GM23338 (cell line): ENCODE data around the gene AZGP1. TPM values are rescaled to one million over a fixed set of nuclear protein-coding genes. Genes with fewer than 3 reads are reported as not detected.
A peak's percentile ranks its signal among the peaks of the same experiment; 100 is the strongest.

Source experiments
- ATAC-seq: fragments of 200-7000 bp; cut with Tn5 transposase; 3 replicates; pipeline ENCODE4 v1.9.1; 2020
- DNase-seq: peaks from one replicate; pipeline ENCODE4 v3.0.0-alpha.2; 2015; ENCODE audit warnings: low spot score
- H2AFZ ChIP-seq: fragments of 200-600 bp; sonication (generic); 2 replicates; pipeline ENCODE4 v1.8.0; 2016; ENCODE audit warnings: antibody characterized with exemption, mild to moderate bottlenecking, moderate library complexity
- H3F3A ChIP-seq: fragments of 200-600 bp; sonication (generic); replicated peaks from 2 replicates; pipeline ENCODE4 v1.8.0; 2017; ENCODE audit warnings: antibody characterized with exemption, mixed run types, low read depth
- H3K27ac ChIP-seq: fragments of 200-600 bp; sonication (generic); 2 replicates; pipeline ENCODE4 v1.6.1; 2016; ENCODE audit warnings: low read depth
- H3K27me3 ChIP-seq: fragments of 200-600 bp; sonication (generic); 2 replicates; pipeline ENCODE4 v1.8.0; 2016; ENCODE audit warnings: mild to moderate bottlenecking, mixed run types, moderate library complexity; ENCODE audit not compliant: insufficient read depth
- H3K36me3 ChIP-seq: fragments of 200-600 bp; sonication (generic); 2 replicates; pipeline ENCODE4 v1.8.0; 2016; ENCODE audit warnings: mild to moderate bottlenecking; ENCODE audit not compliant: insufficient read depth
- H3K4me1 ChIP-seq: fragments of 200-600 bp; sonication (generic); 2 replicates; pipeline ENCODE4 v1.8.0; 2016; ENCODE audit warnings: mild to moderate bottlenecking, moderate library complexity; ENCODE audit not compliant: insufficient read depth
- H3K4me2 ChIP-seq: fragments of 200-600 bp; sonication (generic); 2 replicates; pipeline ENCODE4 v1.7.1; 2017; ENCODE audit warnings: mixed run types
- H3K4me3 ChIP-seq: fragments of 200-600 bp; sonication (generic); 2 replicates; pipeline ENCODE4 v1.6.1; 2016; ENCODE audit warnings: mixed run types
- H3K79me2 ChIP-seq: fragments of 200-600 bp; sonication (generic); replicated peaks from 2 replicates; pipeline ENCODE4 v1.8.0; 2017; ENCODE audit warnings: mild to moderate bottlenecking; ENCODE audit not compliant: insufficient read depth
- H3K9me2 ChIP-seq: fragments of 200-600 bp; sonication (generic); 2 replicates; pipeline ENCODE4 v1.8.0; 2017; ENCODE audit not compliant: insufficient read depth
- H4K20me1 ChIP-seq: fragments of 200-600 bp; sonication (generic); replicated peaks from 2 replicates; pipeline ENCODE4 v1.8.0; 2017; ENCODE audit warnings: mild to moderate bottlenecking; ENCODE audit not compliant: insufficient read depth
- H3K27ac Mint-ChIP-seq: 2 replicates; pipeline ENCODE4 v1.8.0; 2020; ENCODE audit warnings: inconsistent platforms, mild to moderate bottlenecking, moderate library complexity, mixed read lengths
- H3K27me3 Mint-ChIP-seq: 3 replicates; pipeline ENCODE4 v1.8.0; 2022; ENCODE audit warnings: low read depth, mild to moderate bottlenecking, moderate library complexity, mixed read lengths, inconsistent platforms; ENCODE audit not compliant: insufficient read depth, poor library complexity
- H3K36me3 Mint-ChIP-seq: 3 replicates; pipeline ENCODE4 v1.8.0; 2021; ENCODE audit warnings: low read depth, mild to moderate bottlenecking, inconsistent platforms, moderate library complexity, mixed read lengths
- H3K4me1 Mint-ChIP-seq: 3 replicates; pipeline ENCODE4 v1.8.0; 2020; ENCODE audit warnings: mild to moderate bottlenecking, inconsistent platforms, mixed read lengths
- H3K4me3 Mint-ChIP-seq: 3 replicates; pipeline ENCODE4 v1.8.0; 2021; ENCODE audit warnings: moderate library complexity, mild to moderate bottlenecking, inconsistent platforms, mixed read lengths
- H3K9me3 Mint-ChIP-seq: 3 replicates; pipeline ENCODE4 v1.8.0; 2020; ENCODE audit warnings: moderate library complexity, mild to moderate bottlenecking, inconsistent platforms, mixed read lengths
- CREB1 ChIP-seq: fragments of 250-450 bp; sonication (Bioruptor Pico); IDR thresholded peaks from 2 replicates; pipeline ENCODE4 v1.5.0; 2020; ENCODE audit warnings: low read depth, mild to moderate bottlenecking, moderate library complexity
- CTCF ChIP-seq, 2 experiments: fragments of 200-600 bp in 1 of 2; sonication (generic) in 1 of 2; conservative IDR thresholded peaks; 2 replicates each; pipeline versions ENCODE4 v1.5.1 to v1.6.1; 2016 to 2017; ENCODE audit warnings: antibody characterized with exemption in 2 of 2, low read depth in 2 of 2, mild to moderate bottlenecking in 2 of 2, moderate library complexity in 1 of 2
- ETS1 ChIP-seq: IDR thresholded peaks from 2 replicates; pipeline ENCODE4 v1.6.1; 2016; ENCODE audit warnings: antibody characterized with exemption
- EZH2 ChIP-seq: fragments of 200-600 bp; sonication (generic); IDR thresholded peaks from one replicate; pipeline ENCODE4 v1.8.0; 2017; ENCODE audit warnings: antibody characterized with exemption, mild to moderate bottlenecking, low read depth; ENCODE audit not compliant: unreplicated experiment
- EZH2phosphoT487 ChIP-seq: fragments of 200-600 bp; sonication (generic); IDR thresholded peaks from one replicate; pipeline ENCODE4 v1.8.1; 2018; ENCODE audit warnings: antibody characterized with exemption; ENCODE audit not compliant: unreplicated experiment
- JUNB ChIP-seq: IDR thresholded peaks from one replicate; pipeline ENCODE4 v1.6.1; 2016; ENCODE audit warnings: antibody characterized with exemption; ENCODE audit not compliant: unreplicated experiment
- NANOG ChIP-seq: IDR thresholded peaks from 2 replicates; pipeline ENCODE4 v1.6.1; 2016; ENCODE audit warnings: antibody characterized with exemption, borderline replicate concordance
- POLR2AphosphoS5 ChIP-seq: IDR thresholded peaks from 2 replicates; pipeline ENCODE4 v1.6.1; 2016; ENCODE audit warnings: antibody characterized with exemption, low read depth
- REST ChIP-seq: IDR thresholded peaks from one replicate; pipeline ENCODE4 v1.6.1; 2018; ENCODE audit warnings: antibody characterized with exemption; ENCODE audit not compliant: unreplicated experiment
- STAT1 ChIP-seq: IDR thresholded peaks from one replicate; pipeline ENCODE4 v1.6.1; 2016; ENCODE audit warnings: antibody characterized with exemption; ENCODE audit not compliant: unreplicated experiment
- ZNF114 ChIP-seq: fragments of 250-450 bp; sonication (Bioruptor Pico); IDR thresholded peaks from 2 replicates; pipeline ENCODE4 v1.5.0; 2020; ENCODE audit warnings: mild to moderate bottlenecking, moderate library complexity
- ZNF331 ChIP-seq: fragments of 250-450 bp; sonication (Bioruptor Pico); IDR thresholded peaks from 2 replicates; pipeline ENCODE4 v1.5.0; 2020; ENCODE audit warnings: low read depth, mild to moderate bottlenecking, moderate library complexity
- ZNF462 ChIP-seq: fragments of 250-450 bp; sonication (Bioruptor Pico); IDR thresholded peaks from 2 replicates; pipeline ENCODE4 v1.5.0; 2020; ENCODE audit warnings: mild to moderate bottlenecking, moderate library complexity
- polyA plus RNA-seq: library from polyadenylated mRNA; unstranded; fragments of >200 nt; fragmentation: Nextera tagmentation; extraction: Ambion mirVana; gene quantifications from 2 replicates; pipeline ENCODE4 v1.2.1, GENCODE V29; 2016
- total RNA-seq: library from RNA; depleted of rRNA; stranded (reverse); fragments of >200 nt; shearing (Covaris generic); gene quantifications from 2 replicates; pipeline ENCODE4 v1.2.3, GENCODE V29; 2014

The AZGP1 gene
- total and polyA plus RNA-seq, 2 experiments from 2014 or later = 0.17 to 1.3 TPM

GRCh38 chr7:100016215-100016901 lies 40.5 kb upstream of the AZGP1 start:
- peaks cover 7% of the 10 kb centered on the region for H3K27me3 Mint-ChIP-seq
- Histone ChIP-seq H3K27ac (peak overlapping the region; percentile 87; the same call in 1 of the 2 replicates), H3K4me2 (peak overlapping the region; percentile 100), H2AFZ (0 out of 2 replicates have a peak overlapping the region, but pooled peaks have one; percentile 56), H3K27me3 (no peaks in the 10 kb centered on the region), H3K4me3 (peak overlapping the region; percentile 100), H3K79me2 (peaks cover 56% of the 10 kb centered on the region), H3F3A (no peaks in the 10 kb centered on the region; the same call in 1 of the 2 replicates), H3K36me3 (no peaks in the 10 kb centered on the region), H3K9me2 (no peaks in the 10 kb centered on the region), H4K20me1 (peaks cover 14% of the 10 kb centered on the region), H3K4me1 (peaks cover 7% of the 10 kb centered on the region; the same call in 1 of the 2 replicates)
- H3K4me1 Mint-ChIP-seq = peaks cover 8% of the 10 kb centered on the region; the same call in 2 of the 3 replicates
- H3K4me3 Mint-ChIP-seq = peak overlapping the region; percentile 95
- H3K27ac Mint-ChIP-seq = peak overlapping the region; percentile 92
- TF ChIP-seq POLR2AphosphoS5 (no peak), CTCF (conservative IDR thresholded peaks at IDR 0.05; ENCODE audit: low read depth in 2 of 2) (no peak), STAT1 (no peak), NANOG (no peak), EZH2 (no peak), ZNF114 (CRISPR knock-in tag) (no peak), CREB1 (CRISPR knock-in tag) (no peak), ZNF331 (CRISPR knock-in tag) (no peak), REST (no peak), ZNF462 (no peak), EZH2phosphoT487 (no peak), ETS1 (no peak), JUNB (no peak)
- ATAC-seq (no peak), DNase-seq (no peak)
- H3K9me3 Mint-ChIP-seq = no peaks in the 10 kb centered on the region
- peaks cover 17% of the 10 kb centered on the region for H3K36me3 Mint-ChIP-seq
